ENCODE results near the gene DMRTA1. TPM values are rescaled to one million over a fixed set of nuclear protein-coding genes. Genes with fewer than 3 reads are reported as not detected.
"Not testable (repeated sequence)": the region's sequence is repeated elsewhere in the genome, so short reads cannot be mapped to it uniquely, and the experiment has no call there.

Gene DMRTA1
- total RNA-seq, 5 donors from 2014 or later (not counting 1 experiment from before 2014, with no cell fraction given), result 0.03 to 0.06 TPM; not detected in 3

DNA sequence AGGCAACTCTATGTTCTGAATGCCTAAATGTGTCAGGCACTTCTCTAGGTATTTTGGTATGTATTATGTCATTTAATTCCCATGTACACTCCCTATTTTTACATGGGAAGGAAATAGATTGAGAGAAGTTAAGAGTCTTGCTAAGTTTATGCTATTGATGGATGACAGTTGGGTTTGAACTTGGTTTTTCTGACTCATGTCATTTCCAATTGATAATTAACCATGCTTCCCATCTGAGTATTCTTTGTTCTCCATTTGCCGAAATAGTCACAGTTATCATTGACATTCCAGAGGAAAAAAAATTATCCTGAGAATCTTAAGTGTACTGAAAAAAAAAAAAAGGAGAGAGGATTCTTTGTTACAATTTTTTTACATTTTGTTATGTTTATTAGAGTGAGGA lies 23.1 kb upstream of the DMRTA1 start:
- no CpG with 5 or more reads among the region's 1 CpG for WGBS (ENCODE audit: insufficient coverage)
- POLR2A ChIA-PET, result no interaction called here

DNA sequence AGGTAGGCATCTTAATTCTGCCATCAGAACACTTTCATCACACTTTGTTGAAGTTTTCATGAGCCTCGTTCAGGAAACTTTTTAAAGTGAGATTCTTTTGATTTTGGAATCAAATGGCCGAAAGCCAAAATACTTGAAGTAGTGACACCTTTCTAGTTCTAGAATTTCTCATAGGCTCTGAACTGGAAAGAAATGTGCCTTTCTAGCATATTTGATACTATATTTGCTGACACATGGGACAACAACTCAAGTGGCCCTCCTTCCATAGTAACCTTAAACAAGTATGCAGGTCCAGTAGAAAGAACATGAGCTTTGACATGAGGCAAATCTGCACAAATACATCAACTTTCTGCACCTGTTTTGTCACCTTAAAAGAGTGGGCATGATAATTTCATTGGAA lies 22.0 kb upstream of the DMRTA1 start:
- Mint-ChIP-seq H3K27me3 (peaks cover 14 to 17% of the 10 kb centered on the region in 2 donors), H3K9me3 (no peaks in the 10 kb centered on the region), H3K27ac (no peak overlapping the region), H3K4me3 (no peak overlapping the region), H3K36me3 (no peaks in the 10 kb centered on the region), H3K4me1 (no peaks in the 10 kb centered on the region)
- no peak for DNase-seq
- CTCF ChIA-PET, result no interaction called here
- Histone ChIP-seq H3K27ac (ENCODE audit: low read length) (no peak overlapping the region), H3K36me3 (ENCODE audit: control insufficient read depth in 2 of 2, extremely low read depth in 1 of 2, insufficient read depth in 1 of 2, low read length in 1 of 2) (no peaks in the 10 kb centered on the region), H3K27me3 (replicated peaks in 1 of 2; ENCODE audit: control insufficient read depth in 2 of 2, extremely low read depth in 1 of 2, insufficient read depth in 2 of 2, low read length in 1 of 2) (no peaks in the 10 kb centered on the region), H3K9me3 (no peaks in the 10 kb centered on the region), H3K4me1 (ENCODE audit: control insufficient read depth in 1 of 2, extremely low read depth in 1 of 2, insufficient read depth in 2 of 2, low read length in 2 of 2) (no peaks in the 10 kb centered on the region), H3K4me3 (ENCODE audit: control insufficient read depth in 1 of 2, extremely low read depth in 1 of 2, low read length in 1 of 2) (no peak overlapping the region)
- POLR2A ChIA-PET, result no interaction called here
- WGBS (ENCODE audit: insufficient coverage), result no CpG with 5 or more reads among the region's 2 CpGs
- no peak for ATAC-seq (replicated peaks in 1 of 4)

More for the DNA sequence above, 23.1 kb upstream of the DMRTA1 start:
- H3K4me1 ChIP-seq (ENCODE audit: control insufficient read depth in 1 of 2, extremely low read depth in 1 of 2, insufficient read depth in 2 of 2, low read length in 2 of 2), result no peaks in the 10 kb centered on the region
- no peaks in the 10 kb centered on the region for H3K27me3 ChIP-seq (replicated peaks in 1 of 2; ENCODE audit: control insufficient read depth in 2 of 2, extremely low read depth in 1 of 2, insufficient read depth in 2 of 2, low read length in 1 of 2)
- Mint-ChIP-seq H3K9me3 (no peaks in the 10 kb centered on the region), H3K27ac (no peak overlapping the region), H3K36me3 (no peaks in the 10 kb centered on the region), H3K4me3 (no peak overlapping the region), H3K4me1 (no peaks in the 10 kb centered on the region), H3K27me3 (peaks cover 14 to 17% of the 10 kb centered on the region in 2 donors)
- no peak overlapping the region for H3K27ac ChIP-seq (ENCODE audit: low read length)
- no peaks in the 10 kb centered on the region for H3K9me3 ChIP-seq
- DNase-seq (no peak), ATAC-seq (replicated peaks in 1 of 4) (no peak)
- H3K36me3 ChIP-seq (ENCODE audit: control insufficient read depth in 2 of 2, extremely low read depth in 1 of 2, insufficient read depth in 1 of 2, low read length in 1 of 2), result no peaks in the 10 kb centered on the region
- CTCF ChIA-PET, result no interaction called here
- H3K4me3 ChIP-seq (ENCODE audit: control insufficient read depth in 1 of 2, extremely low read depth in 1 of 2, low read length in 1 of 2), result no peak overlapping the region

DNA sequence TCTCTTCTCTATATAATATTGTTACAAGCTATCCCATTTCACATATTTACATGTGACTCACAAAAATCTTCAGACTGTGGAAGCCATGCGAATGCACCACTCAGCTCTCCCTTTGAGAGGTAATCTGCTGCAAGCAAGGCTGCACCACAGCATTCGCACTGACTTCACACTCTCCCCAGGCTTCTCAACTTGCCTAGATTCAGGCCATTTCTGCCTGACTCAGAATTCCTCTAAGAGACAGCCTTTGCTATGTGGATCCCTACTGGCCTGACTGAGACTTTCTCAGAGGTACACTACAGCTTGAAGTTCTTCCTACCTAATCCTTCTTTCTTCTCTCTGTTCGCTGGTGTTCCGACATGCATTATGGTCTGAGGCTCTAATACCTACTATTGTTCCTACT lies 21.1 kb upstream of the DMRTA1 start:
- H3K9me3 ChIP-seq, result no peaks in the 10 kb centered on the region
- H3K36me3 ChIP-seq (ENCODE audit: control insufficient read depth in 2 of 2, extremely low read depth in 1 of 2, insufficient read depth in 1 of 2, low read length in 1 of 2), result no peaks in the 10 kb centered on the region
- no peaks in the 10 kb centered on the region for H3K36me3 Mint-ChIP-seq
- no peak overlapping the region for H3K4me3 ChIP-seq (ENCODE audit: control insufficient read depth in 1 of 2, extremely low read depth in 1 of 2, low read length in 1 of 2)
- H3K27ac Mint-ChIP-seq, result no peak overlapping the region
- ChIA-PET CTCF (interaction anchor here in 1 of 2 donors (0.6 kb wide), 1 partner anchor 827 kb away, joined by 8 read pairs; no protein-coding TSS in a partner anchor), POLR2A (no interaction called here)
- 94% methylated on average over 4 of the region's 4 CpGs for WGBS (ENCODE audit: insufficient coverage)
- no peaks in the 10 kb centered on the region for H3K4me1 ChIP-seq (ENCODE audit: control insufficient read depth in 1 of 2, extremely low read depth in 1 of 2, insufficient read depth in 2 of 2, low read length in 2 of 2)
- H3K27ac ChIP-seq (ENCODE audit: low read length), result no peak overlapping the region
- H3K27me3 Mint-ChIP-seq, result peaks cover 14 to 17% of the 10 kb centered on the region in 2 donors
- ATAC-seq (replicated peaks in 1 of 4) (no peak), DNase-seq (no peak)
- H3K4me3 Mint-ChIP-seq, result no peak overlapping the region
- no peaks in the 10 kb centered on the region for H3K27me3 ChIP-seq (replicated peaks in 1 of 2; ENCODE audit: control insufficient read depth in 2 of 2, extremely low read depth in 1 of 2, insufficient read depth in 2 of 2, low read length in 1 of 2)
- no peaks in the 10 kb centered on the region for H3K4me1 Mint-ChIP-seq
- H3K9me3 Mint-ChIP-seq, result no peaks in the 10 kb centered on the region

DNA sequence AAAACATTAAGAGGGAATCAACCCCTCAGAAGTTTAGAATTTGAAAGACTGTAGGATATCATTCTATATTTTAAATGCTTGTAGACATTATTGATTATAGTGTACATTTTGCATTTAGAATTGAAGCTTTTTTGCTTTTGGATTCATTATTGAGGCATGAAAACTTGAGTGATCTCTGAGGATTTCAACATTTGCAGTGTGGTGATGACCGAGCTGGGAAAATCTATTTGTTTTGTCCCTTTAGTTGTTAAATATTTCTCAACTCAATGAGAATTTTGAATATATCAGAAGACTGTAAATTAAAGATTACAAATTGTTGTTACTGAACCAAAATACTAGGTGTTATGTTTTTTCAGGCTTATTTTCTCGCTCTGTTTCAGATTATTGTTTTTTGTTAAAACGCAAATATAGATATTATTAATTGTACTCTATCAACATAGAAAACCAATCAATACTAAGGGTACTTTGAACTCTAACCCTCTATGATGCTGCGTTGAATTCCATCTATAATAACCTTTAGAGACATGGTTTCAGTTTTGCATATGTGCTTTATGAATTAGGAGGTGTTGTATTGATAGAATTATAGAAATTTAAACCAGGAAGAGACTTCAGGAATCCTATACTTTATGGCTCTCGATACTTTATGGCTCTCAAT lies 19.3 kb upstream of the DMRTA1 start:
- Mint-ChIP-seq H3K4me1 (no peaks in the 10 kb centered on the region), H3K36me3 (no peaks in the 10 kb centered on the region), H3K27me3 (peaks cover 11 to 22% of the 10 kb centered on the region in 2 donors), H3K4me3 (no peak overlapping the region), H3K27ac (no peak overlapping the region), H3K9me3 (no peaks in the 10 kb centered on the region)
- no peak overlapping the region for H3K4me3 ChIP-seq (ENCODE audit: control insufficient read depth in 1 of 2, extremely low read depth in 1 of 2, low read length in 1 of 2)
- no peak overlapping the region for H3K27ac ChIP-seq (ENCODE audit: low read length)
- WGBS (ENCODE audit: insufficient coverage), result no CpG with 5 or more reads among the region's 5 CpGs
- CTCF ChIA-PET, result no interaction called here
- DNase-seq (no peak), ATAC-seq (replicated peaks in 1 of 4) (no peak)
- H3K4me1 ChIP-seq (ENCODE audit: control insufficient read depth in 1 of 2, extremely low read depth in 1 of 2, insufficient read depth in 2 of 2, low read length in 2 of 2), result no peaks in the 10 kb centered on the region
- POLR2A ChIA-PET, result no interaction called here
- no peaks in the 10 kb centered on the region for H3K27me3 ChIP-seq (replicated peaks in 1 of 2; ENCODE audit: control insufficient read depth in 2 of 2, extremely low read depth in 1 of 2, insufficient read depth in 2 of 2, low read length in 1 of 2)
- no peaks in the 10 kb centered on the region for H3K36me3 ChIP-seq (ENCODE audit: control insufficient read depth in 2 of 2, extremely low read depth in 1 of 2, insufficient read depth in 1 of 2, low read length in 1 of 2)
- H3K9me3 ChIP-seq, result no peaks in the 10 kb centered on the region

DNA sequence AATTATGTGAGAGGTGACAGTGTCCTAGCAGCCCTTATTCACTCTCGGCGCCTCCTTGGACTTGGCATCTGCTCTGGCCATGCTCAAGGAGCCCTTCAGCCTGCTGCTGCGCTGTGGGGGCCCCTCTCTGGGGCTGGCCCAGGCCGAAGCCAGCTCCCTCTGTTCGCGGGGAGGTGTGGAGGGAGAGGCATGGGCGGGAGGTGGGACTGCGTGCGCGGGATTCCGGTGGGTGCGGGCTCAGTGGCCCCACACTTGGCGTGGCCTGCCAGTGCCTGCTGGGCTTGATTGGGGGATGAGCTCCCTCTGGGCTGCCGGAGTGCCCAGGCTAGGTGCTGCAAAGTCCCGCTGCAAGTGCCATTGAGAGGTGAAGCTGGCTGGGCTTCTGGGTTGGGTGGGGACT lies 12.9 kb upstream of the DMRTA1 start:
- ChIA-PET POLR2A (interaction anchor here in 1 of 2 donors (0.6 kb wide), 1 partner anchor 110 kb away, joined by 3 read pairs; no protein-coding TSS in a partner anchor), CTCF (no interaction called here)
- Histone ChIP-seq H3K9me3 (no peaks in the 10 kb centered on the region), H3K4me1 (ENCODE audit: control insufficient read depth in 1 of 2, extremely low read depth in 1 of 2, insufficient read depth in 2 of 2, low read length in 2 of 2) (no peaks in the 10 kb centered on the region), H3K4me3 (ENCODE audit: control insufficient read depth in 1 of 2, extremely low read depth in 1 of 2, low read length in 1 of 2) (no peak overlapping the region), H3K27me3 (replicated peaks in 1 of 2; ENCODE audit: control insufficient read depth in 2 of 2, extremely low read depth in 1 of 2, insufficient read depth in 2 of 2, low read length in 1 of 2) (no peaks in the 10 kb centered on the region), H3K27ac (ENCODE audit: low read length) (no peak overlapping the region), H3K36me3 (ENCODE audit: control insufficient read depth in 2 of 2, extremely low read depth in 1 of 2, insufficient read depth in 1 of 2, low read length in 1 of 2) (no peaks in the 10 kb centered on the region)
- 93% methylated on average over 10 of the region's 15 CpGs for WGBS (ENCODE audit: insufficient coverage)
- no peaks in the 10 kb centered on the region for H3K4me1 Mint-ChIP-seq
- no peaks in the 10 kb centered on the region for H3K9me3 Mint-ChIP-seq
- DNase-seq (no peak), ATAC-seq (replicated peaks in 1 of 4) (no peak)
- H3K27ac Mint-ChIP-seq, result no peak overlapping the region
- peaks cover 0 to 25% of the 10 kb centered on the region in 2 donors for H3K27me3 Mint-ChIP-seq
- no peak overlapping the region for H3K4me3 Mint-ChIP-seq
- no peaks in the 10 kb centered on the region for H3K36me3 Mint-ChIP-seq

DNA sequence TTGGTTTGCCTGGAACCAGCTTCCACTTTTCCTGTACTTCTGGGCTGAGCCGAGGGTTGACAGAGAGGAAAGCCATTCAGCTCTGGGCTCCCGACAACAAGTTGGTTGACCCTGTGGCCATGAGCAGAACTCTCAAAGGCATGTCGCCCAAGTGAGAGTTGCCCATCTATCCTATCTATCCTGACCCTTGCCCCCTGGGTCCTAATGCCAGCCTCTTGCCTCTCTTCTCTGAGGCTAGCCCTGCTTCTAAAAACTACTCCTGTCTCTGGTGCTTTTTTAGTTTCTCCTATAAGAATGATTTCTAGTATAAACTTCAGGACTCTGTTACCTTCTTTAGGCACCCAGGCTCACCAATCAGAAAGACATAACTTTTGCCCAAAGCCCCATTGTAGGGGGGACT lies 11.4 kb upstream of the DMRTA1 start:
- ATAC-seq (replicated peaks in 1 of 4); H3K4me1 ChIP-seq (ENCODE audit: control insufficient read depth in 1 of 2, extremely low read depth in 1 of 2, insufficient read depth in 2 of 2, low read length in 2 of 2); H3K4me3 Mint-ChIP-seq; H3K9me3 Mint-ChIP-seq; CTCF ChIA-PET; H3K9me3 ChIP-seq; H3K4me1 Mint-ChIP-seq; H3K27ac ChIP-seq (ENCODE audit: low read length); H3K36me3 Mint-ChIP-seq; H3K27me3 ChIP-seq (replicated peaks in 1 of 2; ENCODE audit: control insufficient read depth in 2 of 2, extremely low read depth in 1 of 2, insufficient read depth in 2 of 2, low read length in 1 of 2); DNase-seq; POLR2A ChIA-PET; H3K36me3 ChIP-seq (ENCODE audit: control insufficient read depth in 2 of 2, extremely low read depth in 1 of 2, insufficient read depth in 1 of 2, low read length in 1 of 2); H3K4me3 ChIP-seq (ENCODE audit: control insufficient read depth in 1 of 2, extremely low read depth in 1 of 2, low read length in 1 of 2); H3K27ac Mint-ChIP-seq: not testable (repeated sequence)
- H3K27me3 Mint-ChIP-seq, result peaks cover 0 to 25% of the 10 kb centered on the region in 2 donors
- WGBS (ENCODE audit: insufficient coverage), result 53% methylated on average over 2 of the region's 3 CpGs

All from T-cell (primary cell).